Hepatocyte (in vitro differentiated cells): ENCODE data around the gene ANKRD36C.
"Not testable (repeated sequence)": the region's sequence is repeated elsewhere in the genome, so short reads cannot be mapped to it uniquely, and the experiment has no call there.

Experiments used
- CTCF ChIP-seq: fragments of 200-600 bp; sonication (generic); IDR thresholded peaks from 2 replicates; pipeline ENCODE4 v1.5.1; 2016; ENCODE audit warnings: antibody characterized with exemption, mild to moderate bottlenecking; ENCODE audit not compliant: poor library complexity
- EZH2 ChIP-seq: fragments of 200-600 bp; sonication (generic); IDR thresholded peaks from 2 replicates; pipeline ENCODE4 v1.6.1; 2016; ENCODE audit warnings: antibody characterized with exemption, mild to moderate bottlenecking, borderline replicate concordance
- EZH2phosphoT487 ChIP-seq: fragments of 200-600 bp; sonication (generic); IDR thresholded peaks from one replicate; pipeline ENCODE4 v1.6.1; 2018; ENCODE audit warnings: antibody characterized with exemption, mild to moderate bottlenecking, low read depth, moderate library complexity; ENCODE audit not compliant: unreplicated experiment, severe bottlenecking

GRCh38 chr2:96006248-96006647 lies 14.6 kb upstream of the ANKRD36C start:
- not testable (repeated sequence) for TF ChIP-seq CTCF, EZH2, EZH2phosphoT487
